Memory B cell (primary cell): ENCODE results near the gene GSK3A.

Source experiments
- ATAC-seq: fragments of 150-1000 bp; cut with Tn5 transposase; 2 replicates; pipeline ENCODE4 v1.10.0; 2021; ENCODE audit warnings: low read depth, mild to moderate bottlenecking, moderate library complexity
- DNase-seq, 2 donors: peaks; one replicate each; pipeline ENCODE4 v3.0.0; 2022; ENCODE audit warnings: low spot score in 2 of 2
- H3K27ac Mint-ChIP-seq: one replicate; pipeline ENCODE4 v1.8.0; 2022; ENCODE audit warnings: mild to moderate bottlenecking, moderate library complexity, mixed read lengths
- H3K27me3 Mint-ChIP-seq: one replicate; pipeline ENCODE4 v1.8.0; 2022; ENCODE audit warnings: mixed read lengths
- H3K36me3 Mint-ChIP-seq: one replicate; pipeline ENCODE4 v1.8.0; 2022; ENCODE audit warnings: mild to moderate bottlenecking, mixed read lengths
- H3K4me1 Mint-ChIP-seq: one replicate; pipeline ENCODE4 v1.8.0; 2022; ENCODE audit warnings: mixed read lengths
- H3K4me3 Mint-ChIP-seq: one replicate; pipeline ENCODE4 v1.8.0; 2022; ENCODE audit warnings: mild to moderate bottlenecking, moderate library complexity, mixed read lengths
- H3K9me3 Mint-ChIP-seq: one replicate; pipeline ENCODE4 v1.8.0; 2022; ENCODE audit warnings: mixed read lengths

The GSK3A gene

DNA sequence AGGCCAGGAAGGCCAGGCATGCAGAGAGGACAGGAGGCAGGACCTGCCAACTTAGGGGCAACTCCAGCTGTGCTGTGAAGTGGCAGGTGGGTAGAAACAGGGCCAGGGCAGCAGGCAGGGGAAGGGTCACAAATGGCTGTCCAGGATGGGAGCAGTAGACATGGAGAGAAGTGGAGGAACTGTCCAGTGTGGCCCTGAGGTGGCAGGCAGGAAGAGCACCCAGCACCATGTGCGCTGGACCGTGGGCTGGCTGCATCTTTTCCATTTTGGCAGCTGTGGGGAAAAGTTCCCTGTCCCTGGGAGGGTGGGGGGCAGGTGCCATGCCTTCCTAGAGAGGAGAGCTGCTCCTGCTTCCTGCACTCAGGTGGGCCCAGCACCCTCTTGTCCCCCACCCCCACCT is 38.7 kb downstream of the GSK3A start:
- DNase-seq (no peak), ATAC-seq (no peak)
- peak overlapping the region; percentile 91 for H3K27ac Mint-ChIP-seq
- no peaks in the 10 kb centered on the region for H3K9me3 Mint-ChIP-seq
- no peaks in the 10 kb centered on the region for H3K27me3 Mint-ChIP-seq
- H3K36me3 Mint-ChIP-seq: peaks cover 35% of the 10 kb centered on the region
- H3K4me3 Mint-ChIP-seq: peak overlapping the region; percentile 19
- peaks cover 75% of the 10 kb centered on the region for H3K4me1 Mint-ChIP-seq

DNA sequence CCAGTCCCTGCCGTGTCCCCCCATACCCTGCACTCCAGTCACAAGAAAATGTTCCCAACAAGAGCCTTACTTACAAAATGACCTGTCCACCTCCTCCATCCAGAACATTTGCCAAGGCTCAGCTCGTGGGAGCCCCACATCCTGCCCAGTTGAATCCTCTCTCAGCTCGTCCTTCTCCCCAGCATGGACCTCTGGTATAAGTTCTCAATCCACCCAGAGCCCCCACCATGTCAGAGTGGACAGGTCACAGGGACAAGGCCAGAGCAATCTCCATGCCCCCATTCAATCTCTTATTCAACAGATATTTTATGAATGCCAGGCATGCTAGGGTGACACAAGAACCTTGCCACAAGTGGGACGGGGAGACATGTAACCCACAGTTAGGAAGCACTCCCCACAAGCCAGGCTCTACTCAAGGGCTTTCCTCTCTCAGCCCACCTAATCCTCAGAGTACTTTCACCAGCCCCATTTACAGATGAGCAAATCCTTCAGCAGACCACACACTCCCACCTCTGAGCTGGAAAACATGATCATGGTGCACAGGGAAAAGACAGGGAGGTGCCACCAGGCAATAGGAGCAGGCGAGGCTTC is 40.0 kb downstream of the GSK3A start:
- DNase-seq: no peak
- no peaks in the 10 kb centered on the region for H3K27me3 Mint-ChIP-seq
- H3K4me1 Mint-ChIP-seq: peaks cover 68% of the 10 kb centered on the region
- peak overlapping the region; percentile 67 for H3K4me3 Mint-ChIP-seq
- H3K36me3 Mint-ChIP-seq: peaks cover 27% of the 10 kb centered on the region
- no peaks in the 10 kb centered on the region for H3K9me3 Mint-ChIP-seq
- ATAC-seq: no peak
- H3K27ac Mint-ChIP-seq: peak overlapping the region; percentile 91

DNA sequence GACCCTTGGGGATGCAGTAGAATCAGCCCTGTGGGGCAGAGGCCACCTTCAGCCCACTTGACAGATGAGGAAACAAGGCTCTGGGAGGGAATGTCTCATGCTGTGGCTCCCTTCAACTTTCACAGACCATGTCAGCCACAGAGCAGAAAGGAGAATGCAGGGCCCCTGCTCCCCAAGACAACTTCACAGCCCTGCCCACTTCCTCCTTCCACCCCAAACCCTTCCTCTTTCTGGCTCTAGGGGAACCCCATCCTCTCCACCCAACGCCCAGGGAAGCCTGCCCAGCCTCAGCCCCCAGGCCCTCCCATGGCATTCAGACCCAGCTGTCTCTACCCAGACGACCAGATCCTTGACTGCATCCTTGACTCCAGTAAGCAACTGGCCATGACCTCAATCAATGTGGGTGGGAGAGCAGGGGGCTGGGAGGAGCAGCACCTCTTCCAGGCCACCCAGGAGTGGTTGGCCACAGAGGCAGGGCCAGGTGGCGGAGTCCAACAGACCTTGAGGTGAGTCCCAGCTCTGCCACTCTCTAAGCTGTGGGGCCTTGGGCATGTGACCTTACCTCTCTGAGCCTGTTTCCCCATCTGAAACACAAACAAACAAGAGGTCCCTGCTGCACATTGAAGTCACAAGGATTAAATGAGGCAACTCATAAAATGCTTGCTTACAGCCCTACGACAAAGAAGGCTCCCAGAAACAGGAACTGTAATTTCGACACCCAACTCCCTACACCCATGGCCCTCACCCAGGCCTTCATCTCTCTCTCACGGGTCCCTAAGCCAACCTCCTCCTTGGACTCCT is 40.7 kb downstream of the GSK3A start:
- Mint-ChIP-seq H3K4me1 (peaks cover 73% of the 10 kb centered on the region), H3K27me3 (no peaks in the 10 kb centered on the region), H3K9me3 (no peaks in the 10 kb centered on the region), H3K4me3 (peak overlapping the region; percentile 67), H3K36me3 (peaks cover 27% of the 10 kb centered on the region), H3K27ac (peak overlapping the region; percentile 91)
- peak; percentile 66 to 79 for DNase-seq
- ATAC-seq: peak; percentile 80

DNA sequence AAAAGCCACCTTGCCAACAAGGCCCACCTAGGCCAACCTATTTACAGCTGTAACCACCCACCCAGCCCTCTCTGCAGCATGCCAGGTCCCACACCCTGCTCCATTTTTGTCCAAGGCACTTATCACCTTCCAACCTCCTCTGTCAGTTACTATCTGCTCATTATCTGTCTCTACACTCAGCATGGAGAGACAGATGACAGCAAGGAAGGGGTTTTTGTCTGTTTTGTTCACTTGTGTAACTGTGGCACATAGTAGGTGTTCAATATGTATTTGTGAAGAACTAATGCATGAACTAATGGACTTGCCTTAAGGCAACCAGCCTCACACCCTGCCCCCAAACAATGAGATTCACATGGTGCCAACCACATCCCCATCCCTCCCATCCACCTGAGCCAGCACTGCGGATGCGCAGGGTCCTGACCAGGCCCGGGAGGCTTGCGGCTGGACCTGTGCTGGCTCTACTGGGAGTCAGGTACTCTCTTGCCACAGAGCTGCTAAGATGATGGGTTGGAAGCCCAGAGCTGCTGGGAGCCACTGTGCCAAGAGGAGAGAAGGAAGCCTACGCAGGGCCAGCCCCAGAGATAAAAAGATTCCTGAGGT is 42.2 kb downstream of the GSK3A start:
- Mint-ChIP-seq H3K9me3 (no peaks in the 10 kb centered on the region), H3K4me1 (peaks cover 74% of the 10 kb centered on the region), H3K4me3 (peak overlapping the region; percentile 84), H3K27ac (peak overlapping the region; percentile 91), H3K27me3 (no peaks in the 10 kb centered on the region), H3K36me3 (peaks cover 27% of the 10 kb centered on the region)
- DNase-seq: no peak
- no peak for ATAC-seq

DNA sequence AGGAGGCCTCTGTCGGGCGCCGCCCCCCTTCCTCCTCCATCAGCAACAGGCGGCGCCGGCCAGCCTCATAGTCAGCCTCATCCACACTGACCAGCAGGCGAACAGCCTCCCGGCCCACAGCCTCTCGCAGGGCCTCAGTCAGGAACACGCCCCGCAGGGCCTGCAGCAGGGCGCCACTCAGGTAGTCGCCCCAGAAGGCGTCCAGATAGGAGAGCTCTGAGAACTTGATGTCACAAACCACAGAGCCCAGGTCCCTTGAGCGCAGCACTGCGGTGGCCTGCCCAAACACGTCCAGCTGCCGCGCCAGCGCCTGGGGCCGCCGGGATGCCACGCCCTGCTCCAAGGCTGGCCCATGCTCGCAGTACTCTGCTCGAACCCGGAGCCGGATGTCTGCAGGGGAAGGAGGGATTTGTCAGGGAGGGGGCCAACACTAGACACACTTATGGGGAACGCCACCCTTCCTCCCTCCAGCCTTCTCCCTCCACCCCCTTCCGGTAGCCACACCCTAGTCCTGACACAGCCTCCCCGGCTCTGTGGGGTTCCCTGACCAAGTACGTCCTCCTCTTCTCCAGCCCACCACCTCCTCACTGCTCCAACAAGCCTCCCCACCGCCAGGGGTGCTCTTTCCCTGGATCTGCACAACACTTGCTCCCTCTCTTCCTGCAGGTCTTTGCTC is 42.8 kb downstream of the GSK3A start:
- DNase-seq (peak in 1 of 2 donors; percentile 44), ATAC-seq (peak; percentile 26)
- H3K4me3 Mint-ChIP-seq: peak overlapping the region; percentile 84
- peak overlapping the region; percentile 91 for H3K27ac Mint-ChIP-seq
- peaks cover 69% of the 10 kb centered on the region for H3K4me1 Mint-ChIP-seq
- H3K36me3 Mint-ChIP-seq: peaks cover 22% of the 10 kb centered on the region
- no peaks in the 10 kb centered on the region for H3K27me3 Mint-ChIP-seq
- no peaks in the 10 kb centered on the region for H3K9me3 Mint-ChIP-seq

DNA sequence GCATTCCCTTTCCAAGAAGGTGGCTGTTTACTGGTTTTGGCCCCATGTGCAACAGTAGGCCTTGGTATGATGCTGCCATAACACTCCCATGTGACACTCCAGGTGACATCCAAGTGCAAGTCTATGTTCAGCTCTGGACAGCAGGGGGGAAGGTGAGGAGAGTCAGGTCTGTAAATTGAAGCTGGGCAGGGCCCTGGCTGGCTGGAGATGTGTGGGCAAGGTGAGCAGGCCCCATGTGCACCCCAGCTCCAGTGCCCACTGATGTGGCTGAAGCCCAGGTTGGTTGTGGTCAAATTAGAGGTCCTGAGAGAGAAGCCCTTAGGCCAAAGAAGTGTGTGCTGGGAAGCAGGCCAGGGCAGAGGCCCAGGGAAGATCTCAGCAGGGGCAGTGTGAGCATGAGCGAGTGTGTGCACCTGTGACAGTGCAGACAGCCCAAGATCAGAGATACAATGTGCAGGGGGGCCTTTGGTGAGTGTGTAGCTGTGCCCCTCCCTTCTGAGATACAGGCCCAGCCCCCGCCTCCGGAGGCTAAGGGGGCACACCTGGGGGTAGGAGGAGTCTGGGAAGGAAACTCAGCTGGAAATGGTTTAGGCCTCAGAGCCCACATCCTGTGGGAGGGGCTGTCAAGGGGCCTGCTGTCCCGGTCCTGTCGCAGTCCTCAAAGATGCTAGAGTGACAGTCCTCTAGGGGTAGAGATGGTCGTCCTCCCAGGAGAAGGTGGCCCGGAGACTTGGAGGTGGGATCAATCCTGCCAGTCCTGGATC is 43.5 kb downstream of the GSK3A start:
- DNase-seq (peak in 1 of 2 donors; percentile 60), ATAC-seq (peak; percentile 53)
- Mint-ChIP-seq H3K4me1 (peaks cover 70% of the 10 kb centered on the region), H3K4me3 (peak overlapping the region; percentile 84), H3K27ac (peak overlapping the region; percentile 91), H3K36me3 (peaks cover 24% of the 10 kb centered on the region), H3K27me3 (no peaks in the 10 kb centered on the region), H3K9me3 (no peaks in the 10 kb centered on the region)

DNA sequence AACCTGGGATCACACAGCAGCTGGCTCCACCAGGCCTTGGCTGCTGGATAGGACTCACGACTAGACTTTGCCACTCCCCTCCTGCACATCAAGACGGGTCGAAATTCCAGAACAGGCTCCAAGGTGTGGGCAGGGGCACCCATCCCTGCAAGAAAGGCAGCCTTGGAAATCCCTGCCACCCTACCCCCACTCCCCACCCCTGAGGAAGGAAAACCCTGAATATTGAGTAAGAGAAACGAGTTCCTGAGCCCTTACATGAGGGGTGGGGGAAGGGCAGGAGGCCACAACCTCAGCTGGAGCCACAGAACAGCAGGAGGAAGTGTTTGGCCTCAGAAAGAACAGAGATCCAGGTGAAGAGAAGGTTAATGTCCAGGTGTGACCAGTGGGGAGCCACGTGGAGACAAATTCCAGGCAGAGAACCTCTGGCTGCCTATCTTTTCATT is 45.0 kb downstream of the GSK3A start:
- peak overlapping the region; percentile 75 for H3K27ac Mint-ChIP-seq
- peaks cover 56% of the 10 kb centered on the region for H3K4me1 Mint-ChIP-seq
- DNase-seq (no peak), ATAC-seq (no peak)
- H3K4me3 Mint-ChIP-seq: peak overlapping the region; percentile 8
- peaks cover 22% of the 10 kb centered on the region for H3K36me3 Mint-ChIP-seq
- no peaks in the 10 kb centered on the region for H3K9me3 Mint-ChIP-seq
- no peaks in the 10 kb centered on the region for H3K27me3 Mint-ChIP-seq

DNA sequence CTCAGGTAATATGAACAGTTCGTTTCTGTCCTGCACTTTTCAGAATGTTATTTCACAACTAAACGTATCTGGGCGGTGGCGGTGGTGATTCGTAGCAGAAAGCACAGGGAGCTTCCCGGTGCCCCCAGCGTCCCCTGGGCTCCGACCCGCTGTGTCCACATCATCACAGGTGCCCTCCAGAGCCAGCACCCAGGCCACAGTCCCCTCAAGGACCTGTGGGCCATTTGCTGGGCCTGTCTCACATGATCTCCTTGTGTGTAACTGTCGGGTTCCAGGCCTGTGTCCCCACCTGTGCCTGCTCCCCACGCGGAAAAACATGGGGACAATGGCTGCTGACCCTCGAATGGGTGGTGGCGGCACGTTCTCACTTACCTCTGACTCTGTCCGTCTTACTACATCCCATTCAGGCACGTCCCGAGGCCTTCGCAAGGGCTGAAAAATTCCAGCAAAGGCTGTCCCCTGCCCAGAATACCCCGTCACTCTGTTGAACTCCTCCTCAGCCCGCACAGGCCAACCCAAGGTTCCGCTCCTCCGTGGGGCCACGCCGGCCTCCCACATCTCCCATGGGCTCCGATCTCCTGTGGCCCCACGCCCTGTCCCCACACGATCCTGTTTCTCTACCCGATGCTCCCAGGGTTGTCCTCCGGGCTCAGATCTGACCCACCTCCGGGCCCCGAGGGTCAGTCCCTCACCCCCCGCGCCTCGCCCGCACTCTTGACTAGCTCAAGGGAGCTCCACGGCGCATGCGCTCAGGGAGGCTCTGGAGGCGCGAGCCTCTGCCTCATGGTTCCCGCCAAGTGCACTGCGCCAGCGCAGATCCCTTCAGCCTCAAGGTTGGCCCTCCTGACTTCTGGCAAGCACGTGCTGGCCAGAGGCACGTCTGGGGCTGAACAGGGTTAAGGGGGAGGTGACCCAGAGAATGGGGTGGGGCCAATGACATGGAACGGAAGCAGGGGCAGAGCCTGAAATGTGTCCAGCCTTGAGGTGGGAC is 46.1 kb downstream of the GSK3A start:
- Mint-ChIP-seq H3K4me3 (no peak overlapping the region), H3K36me3 (peaks cover 22% of the 10 kb centered on the region), H3K27ac (peak overlapping the region; percentile 75), H3K27me3 (no peaks in the 10 kb centered on the region), H3K9me3 (no peaks in the 10 kb centered on the region), H3K4me1 (peaks cover 49% of the 10 kb centered on the region)
- ATAC-seq: no peak
- DNase-seq: no peak

DNA sequence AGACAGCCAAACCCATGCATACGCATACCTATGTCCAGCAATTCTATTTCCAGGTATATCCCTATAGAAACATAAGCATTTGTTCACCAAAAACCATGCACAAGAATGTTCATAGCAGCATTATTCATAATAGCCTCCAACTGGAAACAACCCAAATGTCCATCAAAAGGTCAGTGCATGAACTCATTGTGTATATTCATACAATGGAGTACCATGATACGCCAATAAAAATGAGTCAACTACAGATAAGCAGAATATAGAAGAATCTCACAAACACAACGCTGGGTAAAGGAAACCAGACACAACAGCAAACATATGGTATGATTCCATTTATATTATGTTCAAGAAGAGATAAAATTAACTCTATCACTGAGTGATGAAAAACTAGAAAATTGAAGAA is 48.7 kb downstream of the GSK3A start:
- Mint-ChIP-seq H3K4me3 (no peak overlapping the region), H3K27ac (peak overlapping the region; percentile 74), H3K9me3 (no peaks in the 10 kb centered on the region), H3K36me3 (peaks cover 15% of the 10 kb centered on the region), H3K27me3 (no peaks in the 10 kb centered on the region), H3K4me1 (peaks cover 37% of the 10 kb centered on the region)
- DNase-seq: no peak
- ATAC-seq: no peak

DNA sequence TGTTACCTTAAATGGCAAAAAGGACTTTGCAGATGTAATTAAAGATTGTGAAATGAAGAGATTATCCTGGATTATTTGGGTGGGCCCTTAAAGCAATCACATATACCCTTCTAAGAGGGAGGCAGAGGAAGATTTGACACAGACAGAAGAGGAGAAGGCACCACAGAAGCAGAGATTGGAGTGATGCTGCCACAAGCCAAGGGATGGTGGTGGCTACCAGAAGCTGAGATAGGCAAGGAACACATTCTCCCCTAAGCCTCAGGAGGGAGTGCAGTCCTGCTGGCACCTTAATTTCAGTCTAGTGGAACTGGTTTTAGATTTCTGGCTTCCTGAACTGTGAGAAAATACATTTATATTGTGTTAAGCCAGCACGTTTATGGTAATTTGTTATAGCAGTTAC is 49.1 kb downstream of the GSK3A start:
- ATAC-seq (no peak), DNase-seq (no peak)
- Mint-ChIP-seq H3K4me1 (peaks cover 36% of the 10 kb centered on the region), H3K4me3 (no peak overlapping the region), H3K9me3 (no peaks in the 10 kb centered on the region), H3K27ac (no peak overlapping the region), H3K36me3 (peaks cover 15% of the 10 kb centered on the region), H3K27me3 (no peaks in the 10 kb centered on the region)

DNA sequence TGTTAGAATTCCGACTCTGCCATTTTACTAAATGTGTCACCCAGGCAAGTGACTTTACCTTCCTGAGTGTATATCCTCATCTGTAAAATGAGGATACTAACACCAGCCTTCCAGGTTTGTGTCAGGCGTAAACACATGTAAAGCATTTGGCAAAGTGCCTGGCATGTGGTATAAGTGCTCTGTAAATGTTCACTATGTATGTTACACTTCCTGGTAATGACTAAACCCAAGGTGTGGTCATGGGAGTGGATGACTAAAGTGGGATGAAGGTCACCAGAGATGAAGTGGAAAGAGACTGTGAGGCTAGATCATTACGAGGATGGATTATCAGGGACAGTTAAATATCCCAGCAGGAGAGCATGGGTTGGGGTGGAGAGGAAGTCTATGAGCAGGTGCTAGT is 50.5 kb downstream of the GSK3A start:
- peaks cover 30% of the 10 kb centered on the region for H3K4me1 Mint-ChIP-seq
- H3K36me3 Mint-ChIP-seq: peaks cover 15% of the 10 kb centered on the region
- H3K27ac Mint-ChIP-seq: no peak overlapping the region
- H3K27me3 Mint-ChIP-seq: no peaks in the 10 kb centered on the region
- ATAC-seq: no peak
- H3K4me3 Mint-ChIP-seq: no peak overlapping the region
- H3K9me3 Mint-ChIP-seq: no peaks in the 10 kb centered on the region
- DNase-seq: no peak

DNA sequence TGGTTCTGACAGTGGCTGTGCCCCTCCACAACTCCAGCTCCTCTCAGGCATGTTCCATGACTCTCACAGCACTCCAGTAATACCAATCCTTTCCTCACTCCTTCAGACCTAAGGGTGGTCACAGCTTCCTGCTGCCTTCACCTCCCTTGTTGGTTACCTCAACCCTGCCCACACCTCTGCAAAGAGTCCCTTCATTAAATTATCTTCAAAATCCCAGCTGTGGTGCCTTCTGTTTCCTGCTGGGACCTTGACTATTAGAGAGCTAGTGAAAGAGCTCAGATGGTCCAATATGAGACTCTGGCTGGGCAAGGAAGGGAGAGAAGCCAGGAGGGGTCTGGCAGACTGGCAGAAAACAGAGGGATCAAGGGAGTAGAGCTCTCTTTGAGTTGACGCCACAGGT is 51.1 kb downstream of the GSK3A start:
- DNase-seq (no peak), ATAC-seq (no peak)
- Mint-ChIP-seq H3K27me3 (no peaks in the 10 kb centered on the region), H3K9me3 (no peaks in the 10 kb centered on the region), H3K4me3 (no peak overlapping the region), H3K36me3 (peaks cover 13% of the 10 kb centered on the region), H3K27ac (peak overlapping the region; percentile 2), H3K4me1 (peaks cover 25% of the 10 kb centered on the region)
